Colonic mucosa (tissue), 4 donors: ENCODE results near the gene PPP2R5B. TPM values are rescaled to one million over a fixed set of nuclear protein-coding genes. Genes with fewer than 3 reads are reported as not detected.

ENCODE experiments used
- DNase-seq: peaks from one replicate; pipeline ENCODE4 v3.0.0-alpha.2; 2020
- H3K27ac ChIP-seq: fragments of 200-600 bp; one replicate; pipeline ENCODE4 v1.8.0; 2021
- H3K27me3 ChIP-seq: fragments of 200-600 bp; one replicate; pipeline ENCODE4 v1.8.0; 2021
- H3K36me3 ChIP-seq: fragments of 200-600 bp; one replicate; pipeline ENCODE4 v1.8.0; 2021
- H3K4me1 ChIP-seq: fragments of 200-600 bp; one replicate; pipeline ENCODE4 v1.8.0; 2021; ENCODE audit warnings: mild to moderate bottlenecking
- H3K4me3 ChIP-seq: fragments of 200-600 bp; one replicate; pipeline ENCODE4 v1.8.0; 2021
- H3K9ac ChIP-seq, 2 donors: one replicate each; pipeline ENCODE4 v1.7.0; 2013; ENCODE audit warnings: control low read depth in 2 of 2, low read depth in 2 of 2, low read length in 2 of 2
- H3K9me3 ChIP-seq: fragments of 200-600 bp; one replicate; pipeline ENCODE4 v1.8.0; 2021
- intact Hi-C: fragments of 100-400 bp; cut with DNase I; formaldehyde crosslinking; loops from one replicate; pipeline ENCODE4 v1.14.1; 2022
- total RNA-seq, 2 donors: library from RNA; stranded (reverse); fragmentation: NEBNext Ultra II Directional in 1 of 2; extraction: Animal tissue kit (Norgen Biotek cat#: 25700) in 1 of 2; gene quantifications; one replicate each; pipeline ENCODE4 v1.2.1, GENCODE V29; 2021
- TF ChIP-seq, protein P1 (sequence below): fragments of 200-600 bp; IDR thresholded peaks from one replicate; pipeline ENCODE4 v1.8.0; 2022; ENCODE audit warnings: antibody characterized with exemption, mild to moderate bottlenecking
- donor health status: healthy.
- donor health status: DM: no; HTN: no; CAD: no.
- donor health status: DM: no; HTN: no; CAD: no.

PPP2R5B gene
- total RNA-seq, 2 donors from 2014 or later = 18.6 to 36.1 TPM

DNA sequence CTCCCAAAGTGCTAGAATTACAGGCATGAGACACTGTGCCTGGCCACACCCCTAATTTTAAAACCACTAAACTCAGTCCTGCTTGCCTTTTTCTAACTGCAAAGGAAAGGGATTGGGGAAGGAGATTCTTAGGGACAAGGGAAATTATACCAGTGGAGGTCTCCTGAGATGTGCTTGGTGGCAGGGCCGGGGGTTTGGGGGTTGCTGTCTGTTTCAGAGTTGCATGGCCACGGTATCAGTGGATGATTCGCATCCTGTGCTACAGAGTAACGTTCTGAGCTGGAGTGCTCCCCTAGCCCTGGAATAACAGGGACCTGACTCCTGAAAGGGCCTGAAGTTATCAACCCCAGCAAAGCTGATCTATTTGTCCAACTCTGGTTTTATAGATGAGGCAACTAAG, 12.1 kb downstream of the PPP2R5B start:
- TF ChIP-seq, protein P1, sequence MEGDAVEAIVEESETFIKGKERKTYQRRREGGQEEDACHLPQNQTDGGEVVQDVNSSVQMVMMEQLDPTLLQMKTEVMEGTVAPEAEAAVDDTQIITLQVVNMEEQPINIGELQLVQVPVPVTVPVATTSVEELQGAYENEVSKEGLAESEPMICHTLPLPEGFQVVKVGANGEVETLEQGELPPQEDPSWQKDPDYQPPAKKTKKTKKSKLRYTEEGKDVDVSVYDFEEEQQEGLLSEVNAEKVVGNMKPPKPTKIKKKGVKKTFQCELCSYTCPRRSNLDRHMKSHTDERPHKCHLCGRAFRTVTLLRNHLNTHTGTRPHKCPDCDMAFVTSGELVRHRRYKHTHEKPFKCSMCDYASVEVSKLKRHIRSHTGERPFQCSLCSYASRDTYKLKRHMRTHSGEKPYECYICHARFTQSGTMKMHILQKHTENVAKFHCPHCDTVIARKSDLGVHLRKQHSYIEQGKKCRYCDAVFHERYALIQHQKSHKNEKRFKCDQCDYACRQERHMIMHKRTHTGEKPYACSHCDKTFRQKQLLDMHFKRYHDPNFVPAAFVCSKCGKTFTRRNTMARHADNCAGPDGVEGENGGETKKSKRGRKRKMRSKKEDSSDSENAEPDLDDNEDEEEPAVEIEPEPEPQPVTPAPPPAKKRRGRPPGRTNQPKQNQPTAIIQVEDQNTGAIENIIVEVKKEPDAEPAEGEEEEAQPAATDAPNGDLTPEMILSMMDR = no peak
- H3K4me3 ChIP-seq = no peak overlapping the region
- H3K27ac ChIP-seq = no peak overlapping the region
- no peaks in the 10 kb centered on the region for H3K9me3 ChIP-seq
- no peak for DNase-seq
- H3K36me3 ChIP-seq = no peaks in the 10 kb centered on the region
- H3K27me3 ChIP-seq = no peaks in the 10 kb centered on the region
- H3K4me1 ChIP-seq = no peaks in the 10 kb centered on the region
- no peak overlapping the region for H3K9ac ChIP-seq
- intact Hi-C loops = loop anchor here (10.0 kb wide), 1 partner anchor 48 kb away; no protein-coding TSS in a partner anchor

DNA sequence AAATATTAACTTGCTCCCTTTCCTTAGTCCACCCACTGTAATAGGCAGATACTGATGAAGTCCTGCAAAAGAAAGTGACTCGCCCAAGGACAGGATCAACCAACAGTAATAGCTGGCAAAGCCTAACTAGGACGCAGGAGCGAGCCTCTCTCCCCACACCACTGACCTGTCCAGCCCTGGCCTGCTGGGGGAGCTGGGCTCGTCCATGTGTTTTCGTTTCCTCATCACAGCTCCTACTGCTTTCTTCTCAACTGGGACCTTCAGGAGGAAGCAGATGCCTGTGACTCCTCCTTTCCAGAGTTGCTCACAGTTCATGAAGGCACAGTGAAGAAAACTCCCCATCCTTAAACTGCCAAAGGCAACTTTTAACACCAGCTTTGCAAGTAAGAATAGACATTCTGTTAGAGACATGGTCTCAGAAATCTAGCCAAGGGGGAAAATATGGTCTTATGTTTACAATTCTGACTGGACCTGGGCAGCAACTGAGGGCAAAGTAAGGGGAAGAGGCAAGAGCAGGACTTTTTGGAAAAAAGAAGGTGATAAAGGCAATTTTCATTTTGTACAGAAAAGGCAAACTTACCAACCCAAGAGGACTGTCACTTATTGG, 22.8 kb downstream of the PPP2R5B start:
- H3K4me3 ChIP-seq = no peak overlapping the region
- TF ChIP-seq, protein P1 = no peak
- no peaks in the 10 kb centered on the region for H3K36me3 ChIP-seq
- H3K27ac ChIP-seq = no peak overlapping the region
- intact Hi-C loops = no loop called here
- H3K4me1 ChIP-seq = no peaks in the 10 kb centered on the region
- no peak for DNase-seq
- no peaks in the 10 kb centered on the region for H3K9me3 ChIP-seq
- H3K27me3 ChIP-seq = no peaks in the 10 kb centered on the region
- H3K9ac ChIP-seq = no peak overlapping the region

DNA sequence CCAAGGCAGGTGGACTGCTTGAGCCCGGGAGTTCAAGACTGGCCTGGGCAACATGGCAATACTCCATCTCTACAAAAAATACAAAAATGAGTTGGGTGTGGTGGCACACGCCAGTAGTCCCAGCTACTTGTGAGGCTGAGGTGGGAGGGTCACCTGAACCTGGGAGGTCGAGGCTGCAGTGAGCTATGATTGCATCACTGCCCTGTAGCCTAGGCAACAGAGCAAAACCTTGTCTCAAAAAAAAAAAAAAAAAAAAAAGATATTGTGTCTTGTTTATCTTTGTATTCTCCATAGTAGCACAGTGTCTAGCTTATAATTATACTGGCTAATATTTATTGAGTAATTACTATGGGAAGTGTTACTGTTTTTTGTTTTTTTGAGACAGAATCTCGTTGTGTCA, 27.0 kb downstream of the PPP2R5B start:
- Histone ChIP-seq H3K36me3 (no peaks in the 10 kb centered on the region), H3K27me3 (no peaks in the 10 kb centered on the region), H3K9me3 (no peaks in the 10 kb centered on the region), H3K9ac (no peak overlapping the region), H3K27ac (no peak overlapping the region), H3K4me1 (no peaks in the 10 kb centered on the region), H3K4me3 (no peak overlapping the region)
- TF ChIP-seq, protein P1 = no peak
- intact Hi-C loops = no loop called here
- DNase-seq = no peak

DNA sequence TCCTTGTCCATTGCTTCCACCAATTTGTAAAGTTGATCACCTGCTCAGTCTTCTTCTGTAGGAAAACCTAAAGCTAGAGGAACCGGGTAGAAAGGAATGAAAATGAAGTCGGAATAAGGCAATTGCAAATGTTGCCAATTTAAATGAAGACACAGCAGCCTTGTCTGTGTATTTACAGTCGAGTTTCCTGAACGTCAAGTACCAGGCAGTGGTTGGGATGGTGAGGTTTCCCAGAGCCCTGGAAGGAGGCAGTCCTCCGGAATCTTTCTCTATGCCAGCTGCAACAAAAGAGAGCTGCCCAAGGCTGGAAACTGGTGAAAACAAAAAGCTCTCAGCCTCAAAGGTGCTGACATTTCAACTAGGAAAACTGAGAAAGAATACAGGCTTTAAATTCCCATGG, 29.7 kb downstream of the PPP2R5B start:
- Histone ChIP-seq H3K27ac (no peak overlapping the region), H3K9ac (no peak overlapping the region), H3K27me3 (no peaks in the 10 kb centered on the region), H3K4me1 (no peaks in the 10 kb centered on the region), H3K4me3 (no peak overlapping the region), H3K9me3 (no peaks in the 10 kb centered on the region), H3K36me3 (no peaks in the 10 kb centered on the region)
- intact Hi-C loops = no loop called here
- TF ChIP-seq, protein P1 = no peak
- DNase-seq = no peak

DNA sequence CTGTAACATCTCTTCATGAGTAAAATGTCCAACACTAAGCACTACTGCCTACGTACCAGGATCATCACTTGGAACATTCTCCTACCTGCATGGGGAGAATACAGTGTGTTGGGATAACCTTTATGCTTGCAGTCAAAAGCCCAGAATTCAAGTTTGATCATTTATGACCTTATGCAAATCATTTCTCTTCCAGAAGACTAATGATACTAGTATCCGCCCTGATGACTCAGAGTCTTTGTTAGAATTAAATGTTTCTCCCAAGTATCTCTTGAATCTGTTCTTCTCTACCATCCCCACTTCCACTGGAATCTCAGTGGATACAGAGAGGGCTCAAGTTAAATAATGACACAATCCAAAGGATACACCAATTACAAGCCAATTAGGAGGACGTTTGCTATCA, 35.0 kb downstream of the PPP2R5B start:
- TF ChIP-seq, protein P1 = no peak
- no peak overlapping the region for H3K27ac ChIP-seq
- no peak overlapping the region for H3K4me3 ChIP-seq
- no peaks in the 10 kb centered on the region for H3K4me1 ChIP-seq
- no peak for DNase-seq
- H3K36me3 ChIP-seq = no peaks in the 10 kb centered on the region
- H3K27me3 ChIP-seq = no peaks in the 10 kb centered on the region
- H3K9ac ChIP-seq = no peak overlapping the region
- no peaks in the 10 kb centered on the region for H3K9me3 ChIP-seq
- intact Hi-C loops = no loop called here
